ENCODE measurements around the gene SH3RF2.
A peak's percentile ranks its signal among the peaks of the same experiment; 100 is the strongest.

Gene SH3RF2

DNA sequence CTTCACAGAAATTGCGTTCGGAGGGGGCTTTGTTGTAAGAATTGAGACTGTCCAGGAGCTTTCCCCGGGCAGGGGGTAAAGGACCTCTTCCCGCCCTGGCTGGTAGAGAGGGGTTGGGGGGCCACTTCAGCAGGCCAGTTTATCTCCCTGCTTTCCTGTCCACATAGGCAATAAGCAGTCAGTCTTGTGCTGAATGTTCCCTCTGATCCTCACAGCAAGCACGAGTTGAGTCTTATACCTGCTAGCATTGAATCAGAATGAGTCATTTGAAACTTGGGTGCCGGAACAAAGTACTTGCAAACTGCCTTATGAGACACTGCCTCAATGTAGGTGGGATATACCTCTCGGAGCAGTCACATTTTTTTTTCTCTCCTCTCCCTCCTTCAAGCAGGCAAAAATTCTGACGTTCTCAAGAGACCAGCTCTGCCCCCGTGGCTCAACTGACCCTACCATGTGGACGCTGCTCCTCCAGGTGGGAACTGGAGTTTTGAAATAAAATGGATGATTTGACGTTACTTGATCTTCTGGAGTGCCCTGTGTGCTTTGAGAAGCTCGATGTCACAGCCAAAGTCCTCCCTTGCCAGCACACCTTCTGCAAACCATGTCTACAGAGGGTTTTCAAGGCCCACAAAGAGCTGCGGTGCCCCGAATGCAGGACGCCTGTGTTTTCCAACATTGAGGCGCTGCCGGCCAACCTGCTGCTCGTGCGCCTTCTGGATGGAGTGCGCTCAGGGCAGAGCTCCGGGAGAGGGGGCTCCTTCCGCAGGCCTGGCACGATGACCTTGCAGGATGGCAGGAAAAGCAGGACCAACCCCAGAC is 1.3 kb downstream of the SH3RF2 start:
- Mint-ChIP-seq H3K9me3 (ENCODE audit: low read depth) (no peaks in the 10 kb centered on the region), H3K4me1 (ENCODE audit: low read depth) (peaks cover 20% of the 10 kb centered on the region), H3K27ac (no peak overlapping the region), H3K4me3 (no peak overlapping the region), H3K27me3 (peaks cover 13% of the 10 kb centered on the region), H3K36me3 (no peaks in the 10 kb centered on the region)

DNA sequence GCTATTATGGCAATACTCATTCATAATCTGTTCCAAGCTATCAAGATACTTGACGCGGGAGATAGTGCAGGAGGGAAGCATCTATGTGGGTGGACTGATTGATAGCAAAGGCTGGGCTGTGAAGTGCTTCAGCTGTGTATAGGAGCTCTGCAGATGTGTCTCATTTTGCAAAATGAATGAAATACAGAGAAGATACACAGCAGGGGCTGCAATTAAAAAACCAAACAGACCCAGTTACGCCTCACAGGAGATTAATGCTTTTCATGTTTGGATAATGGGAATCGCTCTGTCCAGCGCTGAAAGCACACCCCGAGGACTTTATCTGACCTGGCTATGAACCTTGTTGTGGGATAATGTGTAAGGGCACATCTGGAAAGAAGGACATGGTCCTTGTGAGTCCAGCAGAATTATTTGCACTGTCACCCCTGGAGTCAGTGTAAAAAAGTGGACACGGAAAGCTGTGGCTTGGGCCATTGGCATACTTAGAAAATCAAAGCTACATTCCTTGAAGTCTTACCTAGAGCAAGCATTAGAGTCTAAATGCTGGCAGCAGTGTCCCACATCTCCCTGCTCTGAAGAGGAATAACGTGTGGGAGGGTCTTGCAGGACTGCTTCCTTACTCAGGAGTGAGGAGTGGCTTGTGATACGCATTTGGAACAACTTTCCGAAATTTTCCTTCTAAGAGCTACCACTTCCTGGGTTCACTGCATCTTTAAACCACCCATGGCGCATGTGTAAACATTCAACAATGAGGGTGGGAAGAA is 2.6 kb downstream of the SH3RF2 start:
- Mint-ChIP-seq H3K4me3 (no peak overlapping the region), H3K36me3 (no peaks in the 10 kb centered on the region), H3K9me3 (ENCODE audit: low read depth) (no peaks in the 10 kb centered on the region), H3K27ac (no peak overlapping the region), H3K4me1 (ENCODE audit: low read depth) (peaks cover 20% of the 10 kb centered on the region), H3K27me3 (peaks cover 11% of the 10 kb centered on the region)

DNA sequence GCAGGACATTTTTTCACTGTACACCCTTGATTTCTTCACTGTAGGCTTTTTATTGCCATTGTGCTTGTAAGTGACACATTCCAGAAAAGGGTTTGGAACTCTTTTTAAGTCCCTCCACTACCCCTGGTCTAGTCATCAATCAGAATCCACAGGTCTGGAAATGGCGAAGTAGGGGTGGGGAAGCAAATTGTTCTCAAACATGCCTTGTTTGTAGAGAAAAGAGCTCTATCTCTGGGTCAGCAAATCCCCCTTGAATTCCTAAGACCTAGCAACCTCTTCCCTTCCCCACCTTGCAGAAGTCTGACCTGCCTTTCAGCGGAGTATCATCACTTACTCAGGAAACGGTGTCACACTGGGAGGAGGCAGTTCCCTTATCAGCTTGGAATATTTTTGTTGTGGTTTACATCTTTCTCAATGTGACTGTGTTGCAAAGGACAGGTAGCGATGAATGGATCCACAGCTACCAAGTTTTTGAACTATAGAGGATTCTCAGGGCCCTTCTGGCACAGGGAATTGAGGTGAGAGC is 3.2 kb downstream of the SH3RF2 start:
- Mint-ChIP-seq H3K27ac (no peak overlapping the region), H3K4me3 (no peak overlapping the region), H3K27me3 (peaks cover 9% of the 10 kb centered on the region), H3K9me3 (ENCODE audit: low read depth) (no peaks in the 10 kb centered on the region), H3K4me1 (ENCODE audit: low read depth) (peaks cover 20% of the 10 kb centered on the region), H3K36me3 (no peaks in the 10 kb centered on the region)

DNA sequence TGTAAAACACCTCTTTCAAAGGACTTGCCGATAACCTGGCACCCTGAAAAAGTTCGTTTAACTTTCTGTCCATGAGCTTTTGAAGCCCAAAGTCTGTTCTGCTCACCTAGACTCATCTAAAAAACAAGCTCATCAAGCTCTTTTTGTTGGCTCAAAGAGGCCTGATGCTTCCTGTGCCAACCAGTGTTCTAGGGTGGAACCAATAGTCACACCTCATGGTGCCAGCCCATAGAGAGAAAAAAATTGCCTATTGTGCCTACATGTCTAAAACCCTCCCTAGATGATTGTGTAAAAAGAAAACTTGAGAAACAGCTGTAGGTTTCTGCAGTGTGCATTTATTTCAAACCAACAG is 4.7 kb downstream of the SH3RF2 start:
- Mint-ChIP-seq H3K36me3 (no peaks in the 10 kb centered on the region), H3K4me3 (no peak overlapping the region), H3K27me3 (peaks cover 7% of the 10 kb centered on the region), H3K9me3 (ENCODE audit: low read depth) (no peaks in the 10 kb centered on the region), H3K27ac (no peak overlapping the region), H3K4me1 (ENCODE audit: low read depth) (peaks cover 24% of the 10 kb centered on the region)

GRCh38 chr5:145941448-145942130 is 5.2 kb downstream of the SH3RF2 start:
- H3K4me3 Mint-ChIP-seq, result no peak overlapping the region
- H3K36me3 Mint-ChIP-seq, result no peaks in the 10 kb centered on the region
- H3K27ac Mint-ChIP-seq, result peak overlapping the region; percentile 12
- H3K4me1 Mint-ChIP-seq (ENCODE audit: low read depth), result peaks cover 23% of the 10 kb centered on the region
- H3K27me3 Mint-ChIP-seq, result peaks cover 7% of the 10 kb centered on the region
- no peaks in the 10 kb centered on the region for H3K9me3 Mint-ChIP-seq (ENCODE audit: low read depth)

GRCh38 chr5:145942201-145942600 is 5.8 kb downstream of the SH3RF2 start:
- Mint-ChIP-seq H3K9me3 (ENCODE audit: low read depth) (no peaks in the 10 kb centered on the region), H3K36me3 (no peaks in the 10 kb centered on the region), H3K27me3 (peaks cover 6% of the 10 kb centered on the region), H3K4me3 (no peak overlapping the region), H3K4me1 (ENCODE audit: low read depth) (peaks cover 19% of the 10 kb centered on the region), H3K27ac (no peak overlapping the region)

DNA sequence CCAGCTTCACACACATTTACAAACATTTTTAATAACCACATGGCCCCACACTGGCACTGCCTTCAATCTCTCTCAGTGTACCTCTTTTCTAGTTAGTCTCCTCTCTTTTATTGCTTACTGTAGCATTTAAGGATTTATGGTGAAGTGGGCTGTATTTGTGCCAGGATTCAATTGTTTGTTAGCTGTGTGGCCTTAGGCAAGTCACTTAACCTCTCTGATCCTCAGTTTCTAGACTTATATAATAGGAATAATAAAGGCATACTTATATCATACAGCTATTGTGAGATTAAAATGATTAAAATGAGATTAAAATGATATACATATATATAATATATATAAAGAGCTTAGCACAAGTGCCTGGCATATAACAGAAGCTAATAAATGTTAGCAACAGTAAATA is 6.4 kb downstream of the SH3RF2 start:
- peaks cover 17% of the 10 kb centered on the region for H3K4me1 Mint-ChIP-seq (ENCODE audit: low read depth)
- H3K9me3 Mint-ChIP-seq (ENCODE audit: low read depth), result no peaks in the 10 kb centered on the region
- H3K27me3 Mint-ChIP-seq, result peaks cover 6% of the 10 kb centered on the region
- H3K27ac Mint-ChIP-seq, result no peak overlapping the region
- H3K4me3 Mint-ChIP-seq, result no peak overlapping the region
- no peaks in the 10 kb centered on the region for H3K36me3 Mint-ChIP-seq

DNA sequence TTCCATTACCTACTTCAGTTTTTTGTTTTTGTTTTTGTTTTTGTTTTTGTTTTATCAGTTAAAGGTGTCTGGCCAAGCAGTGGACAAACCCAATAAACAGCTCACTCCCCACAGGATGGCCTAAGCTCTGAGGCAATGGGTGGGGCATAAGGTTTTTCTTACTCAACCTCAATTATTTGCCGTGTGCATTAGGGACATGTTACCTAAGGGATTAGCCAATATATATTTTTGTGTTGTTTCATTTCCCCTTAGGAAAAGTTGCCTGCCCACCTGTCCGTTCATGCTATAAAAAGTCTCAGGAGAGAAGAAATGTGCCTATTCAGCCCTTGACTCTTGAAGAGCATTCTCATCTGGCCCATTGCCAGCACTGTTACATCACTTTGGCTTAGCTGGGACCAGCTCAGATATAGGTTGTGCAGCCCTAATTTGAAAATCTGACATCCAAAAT is 7.3 kb downstream of the SH3RF2 start:
- no peaks in the 10 kb centered on the region for H3K9me3 Mint-ChIP-seq (ENCODE audit: low read depth)
- peaks cover 6% of the 10 kb centered on the region for H3K27me3 Mint-ChIP-seq
- H3K4me1 Mint-ChIP-seq (ENCODE audit: low read depth), result peaks cover 17% of the 10 kb centered on the region
- H3K4me3 Mint-ChIP-seq, result no peak overlapping the region
- no peak overlapping the region for H3K27ac Mint-ChIP-seq
- no peaks in the 10 kb centered on the region for H3K36me3 Mint-ChIP-seq

- H3K4me1 Mint-ChIP-seq (ENCODE audit: low read depth), result peaks cover 17% of the 10 kb centered on the region
- no peak overlapping the region for H3K27ac Mint-ChIP-seq
- H3K9me3 Mint-ChIP-seq (ENCODE audit: low read depth), result no peaks in the 10 kb centered on the region
- H3K4me3 Mint-ChIP-seq, result no peak overlapping the region
- no peaks in the 10 kb centered on the region for H3K36me3 Mint-ChIP-seq
- peaks cover 6% of the 10 kb centered on the region for H3K27me3 Mint-ChIP-seq
These were observed 8.0 kb downstream of the SH3RF2 start for GRCh38 chr5:145944328-145944727.

GRCh38 chr5:145945620-145946111 is 9.3 kb downstream of the SH3RF2 start:
- no peaks in the 10 kb centered on the region for H3K36me3 Mint-ChIP-seq
- H3K27ac Mint-ChIP-seq, result peak overlapping the region; percentile 8
- H3K9me3 Mint-ChIP-seq (ENCODE audit: low read depth), result no peaks in the 10 kb centered on the region
- H3K4me1 Mint-ChIP-seq (ENCODE audit: low read depth), result peaks cover 17% of the 10 kb centered on the region
- H3K27me3 Mint-ChIP-seq, result peaks cover 7% of the 10 kb centered on the region
- no peak overlapping the region for H3K4me3 Mint-ChIP-seq

GRCh38 chr5:145946112-145946861 is 9.9 kb downstream of the SH3RF2 start:
- peaks cover 17% of the 10 kb centered on the region for H3K4me1 Mint-ChIP-seq (ENCODE audit: low read depth)
- H3K27me3 Mint-ChIP-seq, result peaks cover 7% of the 10 kb centered on the region
- H3K36me3 Mint-ChIP-seq, result no peaks in the 10 kb centered on the region
- peak overlapping the region; percentile 71 for H3K27ac Mint-ChIP-seq
- no peaks in the 10 kb centered on the region for H3K9me3 Mint-ChIP-seq (ENCODE audit: low read depth)
- H3K4me3 Mint-ChIP-seq, result peak overlapping the region; percentile 10

DNA sequence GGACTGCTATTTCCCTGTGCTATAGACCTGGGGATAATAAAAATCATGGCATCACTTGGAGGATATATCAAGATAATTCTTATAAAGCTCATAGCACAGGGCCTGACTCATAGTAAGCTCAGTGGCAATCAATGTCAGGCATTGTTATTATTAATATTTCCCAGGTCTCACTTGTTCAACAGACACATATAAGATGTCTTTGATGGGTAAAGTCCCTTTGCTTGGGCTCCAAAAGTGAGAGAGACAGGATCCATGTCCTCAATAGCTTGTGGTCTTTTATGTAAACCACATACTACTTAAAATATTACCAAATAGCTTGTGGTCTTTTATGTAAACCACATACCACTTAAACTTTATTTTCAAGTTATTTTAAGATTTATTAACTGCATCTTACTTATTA is 11.2 kb downstream of the SH3RF2 start:
- H3K36me3 Mint-ChIP-seq, result no peaks in the 10 kb centered on the region
- H3K9me3 Mint-ChIP-seq (ENCODE audit: low read depth), result no peaks in the 10 kb centered on the region
- peaks cover 9% of the 10 kb centered on the region for H3K27me3 Mint-ChIP-seq
- no peak overlapping the region for H3K4me3 Mint-ChIP-seq
- H3K4me1 Mint-ChIP-seq (ENCODE audit: low read depth), result peaks cover 10% of the 10 kb centered on the region
- no peak overlapping the region for H3K27ac Mint-ChIP-seq

- no peak overlapping the region for H3K4me3 Mint-ChIP-seq
- peaks cover 8% of the 10 kb centered on the region for H3K27me3 Mint-ChIP-seq
- H3K4me1 Mint-ChIP-seq (ENCODE audit: low read depth), result peaks cover 10% of the 10 kb centered on the region
- no peaks in the 10 kb centered on the region for H3K36me3 Mint-ChIP-seq
- H3K27ac Mint-ChIP-seq, result no peak overlapping the region
- H3K9me3 Mint-ChIP-seq (ENCODE audit: low read depth), result no peaks in the 10 kb centered on the region
These were observed 11.7 kb downstream of the SH3RF2 start for GRCh38 chr5:145948047-145948446.

- peaks cover 10% of the 10 kb centered on the region for H3K4me1 Mint-ChIP-seq (ENCODE audit: low read depth)
- H3K36me3 Mint-ChIP-seq, result no peaks in the 10 kb centered on the region
- H3K4me3 Mint-ChIP-seq, result no peak overlapping the region
- H3K27ac Mint-ChIP-seq, result no peak overlapping the region
- H3K9me3 Mint-ChIP-seq (ENCODE audit: low read depth), result no peaks in the 10 kb centered on the region
- peaks cover 6% of the 10 kb centered on the region for H3K27me3 Mint-ChIP-seq
These were observed 12.5 kb downstream of the SH3RF2 start for GRCh38 chr5:145948921-145949320.
